Fibroblast of lung (primary cell): ENCODE measurements around the gene DPH7.

ENCODE experiments used
- CTCF ChIP-seq, 2 donors: IDR thresholded peaks in 1 of 2; conservative IDR thresholded peaks in 1 of 2; 1 replicate in 1 of 2; 2 replicates in 1 of 2; pipeline ENCODE4 v1.5.1; 2011 to 2012; ENCODE audit warnings: low read length in 2 of 2, control low read depth in 1 of 2, inconsistent platforms in 1 of 2, low read depth in 1 of 2, mild to moderate bottlenecking in 1 of 2
- EZH2 ChIP-seq: IDR thresholded peaks from 2 replicates; pipeline ENCODE4 v1.5.1; 2012; ENCODE audit warnings: low read length, control low read depth, mild to moderate bottlenecking; ENCODE audit errors: missing control alignments

GRCh38 chr9:137556069-137556838 is 22.5 kb downstream of the DPH7 start:
- TF ChIP-seq CTCF (conservative IDR thresholded peaks at IDR 0.05 in 1 of 2, IDR thresholded peaks at IDR 0.05 in 1 of 2; ENCODE audit: low read depth in 1 of 2, low read length in 2 of 2) (no peak), EZH2 (no peak)
